Neutrophil (primary cell): ENCODE data around the gene MYLK4.

Experiments
- H3K27ac ChIP-seq: fragments of 200-600 bp; sonication (generic); 2 replicates; pipeline ENCODE4 v1.5.1; 2016; ENCODE audit warnings: mild to moderate bottlenecking, moderate library complexity
- H3K27me3 ChIP-seq: fragments of 200-600 bp; sonication (generic); 2 replicates; pipeline ENCODE4 v1.6.0; 2016; ENCODE audit warnings: mild to moderate bottlenecking
- H3K36me3 ChIP-seq: fragments of 200-600 bp; sonication (generic); 2 replicates; pipeline ENCODE4 v1.5.1; 2017
- H3K4me1 ChIP-seq, 2 experiments: fragments of 200-600 bp in 1 of 2; sonication (generic) in 1 of 2; 1 replicate in 1 of 2; 2 replicates in 1 of 2; pipeline versions ENCODE4 v1.5.1 to v1.6.1; 2013 to 2016; ENCODE audit warnings: low read depth in 1 of 2, low read length in 1 of 2, mild to moderate bottlenecking in 1 of 2, moderate library complexity in 1 of 2; ENCODE audit not compliant: control insufficient read depth in 1 of 2, insufficient read depth in 1 of 2
- H3K4me3 ChIP-seq, 2 experiments: fragments of 200-600 bp in 1 of 2; sonication (generic) in 1 of 2; 1 replicate in 1 of 2; 2 replicates in 1 of 2; pipeline ENCODE4 v1.5.1; 2013 to 2016; ENCODE audit warnings: low read depth in 1 of 2, low read length in 1 of 2, mild to moderate bottlenecking in 1 of 2, moderate library complexity in 1 of 2
- H3K9me3 ChIP-seq: fragments of 200-600 bp; sonication (generic); 2 replicates; pipeline ENCODE4 v1.5.1; 2016
- TF ChIP-seq, protein P1 (sequence below): fragments of 200-600 bp; sonication (generic); IDR thresholded peaks from 2 replicates; pipeline ENCODE4 v1.5.1; 2016; ENCODE audit warnings: antibody characterized with exemption

MYLK4 gene

DNA sequence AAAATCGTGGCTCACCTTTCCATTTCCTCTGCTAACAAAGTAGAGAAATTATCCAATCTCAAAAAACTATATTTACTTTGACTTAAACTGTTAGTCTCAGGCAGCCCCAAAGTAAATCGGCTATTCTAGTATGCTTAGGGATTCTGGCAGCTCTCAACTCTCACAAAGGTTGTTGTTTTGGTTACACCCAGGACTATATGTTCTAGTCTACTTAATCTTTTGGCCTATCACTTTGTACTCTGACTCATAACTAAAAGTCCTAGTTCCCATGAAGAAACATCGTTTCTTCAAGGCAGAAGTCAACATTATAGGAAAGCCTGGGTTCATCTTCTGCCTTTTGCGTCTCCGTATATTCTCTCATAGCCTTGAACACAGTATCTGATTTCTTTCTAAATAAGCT, 42.3 kb downstream of the MYLK4 start:
- TF ChIP-seq, protein P1, sequence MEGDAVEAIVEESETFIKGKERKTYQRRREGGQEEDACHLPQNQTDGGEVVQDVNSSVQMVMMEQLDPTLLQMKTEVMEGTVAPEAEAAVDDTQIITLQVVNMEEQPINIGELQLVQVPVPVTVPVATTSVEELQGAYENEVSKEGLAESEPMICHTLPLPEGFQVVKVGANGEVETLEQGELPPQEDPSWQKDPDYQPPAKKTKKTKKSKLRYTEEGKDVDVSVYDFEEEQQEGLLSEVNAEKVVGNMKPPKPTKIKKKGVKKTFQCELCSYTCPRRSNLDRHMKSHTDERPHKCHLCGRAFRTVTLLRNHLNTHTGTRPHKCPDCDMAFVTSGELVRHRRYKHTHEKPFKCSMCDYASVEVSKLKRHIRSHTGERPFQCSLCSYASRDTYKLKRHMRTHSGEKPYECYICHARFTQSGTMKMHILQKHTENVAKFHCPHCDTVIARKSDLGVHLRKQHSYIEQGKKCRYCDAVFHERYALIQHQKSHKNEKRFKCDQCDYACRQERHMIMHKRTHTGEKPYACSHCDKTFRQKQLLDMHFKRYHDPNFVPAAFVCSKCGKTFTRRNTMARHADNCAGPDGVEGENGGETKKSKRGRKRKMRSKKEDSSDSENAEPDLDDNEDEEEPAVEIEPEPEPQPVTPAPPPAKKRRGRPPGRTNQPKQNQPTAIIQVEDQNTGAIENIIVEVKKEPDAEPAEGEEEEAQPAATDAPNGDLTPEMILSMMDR, result no peak
- no peak overlapping the region for H3K4me3 ChIP-seq
- no peaks in the 10 kb centered on the region for H3K9me3 ChIP-seq
- no peak overlapping the region for H3K27ac ChIP-seq
- no peaks in the 10 kb centered on the region for H3K4me1 ChIP-seq
- H3K27me3 ChIP-seq, result no peaks in the 10 kb centered on the region
- H3K36me3 ChIP-seq, result no peaks in the 10 kb centered on the region

DNA sequence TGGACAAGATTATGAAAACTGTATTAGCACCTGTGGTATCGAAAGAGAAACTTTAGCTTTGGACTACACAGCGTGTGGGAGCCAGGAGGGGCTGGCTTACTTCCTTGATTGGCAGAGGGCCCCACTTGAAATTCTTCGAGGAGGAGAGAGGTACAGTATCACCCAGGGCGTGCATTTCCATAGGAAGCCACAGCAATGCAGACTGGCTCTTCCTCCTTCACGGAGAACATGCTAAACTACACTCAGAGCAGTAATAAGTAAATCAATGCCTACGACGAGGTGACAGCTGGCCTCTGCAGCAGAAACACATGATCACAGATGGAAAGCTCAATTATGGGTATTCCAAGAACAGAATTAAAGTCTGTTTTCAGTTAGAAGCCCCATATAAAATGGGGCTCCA, 44.2 kb downstream of the MYLK4 start:
- TF ChIP-seq, protein P1, result no peak
- no peaks in the 10 kb centered on the region for H3K36me3 ChIP-seq
- H3K27me3 ChIP-seq, result no peaks in the 10 kb centered on the region
- no peaks in the 10 kb centered on the region for H3K9me3 ChIP-seq
- no peak overlapping the region for H3K27ac ChIP-seq
- no peaks in the 10 kb centered on the region for H3K4me1 ChIP-seq
- no peak overlapping the region for H3K4me3 ChIP-seq

DNA sequence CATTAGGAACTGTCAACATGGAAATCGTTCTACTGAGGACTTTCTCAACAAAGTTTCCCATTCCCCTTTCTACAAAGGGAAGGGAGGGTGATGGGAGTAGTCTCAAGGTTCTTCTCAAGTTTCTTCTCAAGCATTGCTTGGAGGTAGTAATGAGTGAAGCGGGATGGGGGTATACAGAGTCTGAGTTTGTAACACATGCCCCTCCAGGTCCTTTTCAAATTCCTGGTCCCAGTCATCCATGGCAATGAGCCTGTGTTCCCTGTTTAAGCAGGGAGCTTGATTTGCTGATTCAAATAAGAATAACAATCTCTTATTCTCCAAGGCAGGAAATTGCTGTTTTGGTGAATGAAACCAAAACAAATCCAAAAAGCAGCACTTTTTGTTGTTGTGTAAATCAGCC, 45.5 kb downstream of the MYLK4 start:
- H3K4me1 ChIP-seq, result no peaks in the 10 kb centered on the region
- H3K9me3 ChIP-seq, result no peaks in the 10 kb centered on the region
- H3K4me3 ChIP-seq, result no peak overlapping the region
- H3K27ac ChIP-seq, result no peak overlapping the region
- H3K36me3 ChIP-seq, result no peaks in the 10 kb centered on the region
- TF ChIP-seq, protein P1, result no peak
- no peaks in the 10 kb centered on the region for H3K27me3 ChIP-seq

GRCh38 chr6:2697291-2697690, 53.4 kb downstream of the MYLK4 start:
- Histone ChIP-seq H3K4me1 (peaks cover 0 to 4% of the 10 kb centered on the region in 2 experiments), H3K36me3 (no peaks in the 10 kb centered on the region), H3K4me3 (no peak overlapping the region), H3K27me3 (no peaks in the 10 kb centered on the region), H3K27ac (no peak overlapping the region), H3K9me3 (no peaks in the 10 kb centered on the region)
- TF ChIP-seq, protein P1, result no peak

DNA sequence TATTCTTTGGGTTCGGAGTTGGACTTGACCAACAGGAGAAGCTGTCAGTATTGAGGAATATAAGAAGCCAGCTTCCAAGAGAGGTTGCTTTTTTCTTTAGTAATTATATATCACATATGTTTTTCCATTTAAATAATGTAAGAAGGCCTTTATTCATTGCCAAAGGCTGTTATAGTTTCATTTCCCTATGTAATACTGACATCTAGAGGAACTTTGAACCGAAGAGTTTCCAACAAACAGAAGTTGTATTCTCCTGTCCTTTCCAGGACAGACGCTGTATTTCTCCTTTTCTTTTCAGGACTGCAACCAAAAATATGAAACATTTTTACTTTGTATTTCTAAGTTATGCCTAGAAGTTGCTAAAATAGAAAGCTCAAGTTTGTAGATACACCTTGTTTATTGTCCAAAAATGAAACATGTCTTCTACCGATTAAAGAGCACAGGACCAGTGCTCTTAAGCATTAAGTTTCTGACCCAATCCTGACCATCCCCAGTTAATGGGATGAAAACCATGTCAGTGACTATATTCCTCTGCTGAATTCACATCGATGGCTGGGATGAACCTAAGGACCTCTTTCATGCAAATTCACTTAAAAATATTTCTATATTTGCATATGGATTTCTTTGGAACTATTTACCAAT, 55.1 kb downstream of the MYLK4 start:
- TF ChIP-seq, protein P1, result no peak
- no peak overlapping the region for H3K4me3 ChIP-seq
- no peaks in the 10 kb centered on the region for H3K27me3 ChIP-seq
- peaks cover 0 to 4% of the 10 kb centered on the region in 2 experiments for H3K4me1 ChIP-seq
- H3K36me3 ChIP-seq, result no peaks in the 10 kb centered on the region
- no peak overlapping the region for H3K27ac ChIP-seq
- no peaks in the 10 kb centered on the region for H3K9me3 ChIP-seq
